ENCODE measurements around the gene SCYGR7. TPM values are rescaled to one million over a fixed set of nuclear protein-coding genes. Genes with fewer than 3 reads are reported as not detected.

SCYGR7 gene
- not detected in 2 replicates for total RNA-seq

GRCh38 chr2:227728035-227728434 lies at the start of gene SCYGR7:
Gene SCYGR7, plus strand, starts transcription at chr2:227728335. Its CDS starts 0 bp downstream, at chr2:227728335.

GRCh38 chr2:227717687-227718567 lies 10.2 kb upstream of the SCYGR7 start, which contains the start of gene SLC19A3:
Gene SLC19A3, minus strand, starts transcription at chr2:227718028. Its CDS starts 15,710 bp downstream, at chr2:227702318.

GRCh38 chr2:227724394-227725039 lies 3.6 kb upstream of the SCYGR7 start, which contains the start of gene SCYGR6:
Gene SCYGR6, minus strand, starts transcription at chr2:227724757. Its CDS starts 0 bp downstream, at chr2:227724757.

GRCh38 chr2:227745594-227745993 lies 17.5 kb downstream of the SCYGR7 start, which contains the start of gene SCYGR8:
Gene SCYGR8, plus strand, starts transcription at chr2:227745894. Its CDS starts 0 bp downstream, at chr2:227745894.

Small RNA genes within 50 kb of the gene (small RNA-seq; reads per million reads assigned to genes)
- 0.63 reads per million for gene RNA5SP121
- gene SNRPGP8 = not detected

Other genes starting within 250 kb of the SCYGR7 start
- not detected in 2 replicates for gene SCYGR2, start 129.4 kb upstream of the SCYGR7 start, total RNA-seq
- not detected in 2 replicates for gene SCYGR3, start 113.5 kb upstream of the SCYGR7 start, total RNA-seq
- not detected in 2 replicates for gene SCYGR4, start 110.8 kb upstream of the SCYGR7 start, total RNA-seq
- gene SCYGR5, start 61.5 kb upstream of the SCYGR7 start, total RNA-seq = not detected in 2 replicates
- gene SLC19A3, start 10.3 kb upstream of the SCYGR7 start, total RNA-seq = 0.40 and 0.86 TPM in 2 replicates
- not detected in 2 replicates for gene SCYGR6, start 3.6 kb upstream of the SCYGR7 start, total RNA-seq
- gene SCYGR8, start 17.6 kb downstream of the SCYGR7 start, total RNA-seq = not detected in 2 replicates
- gene CCL20, start 85.5 kb downstream of the SCYGR7 start, total RNA-seq = 0.22 TPM in 1 of 2 replicates, not detected in the other
- gene DAW1, start 143.3 kb downstream of the SCYGR7 start, total RNA-seq = 9.0 and 9.6 TPM in 2 replicates

Measured in thoracic aorta endothelial cell (primary cell).